Mucosa of stomach (tissue), 1 donor: ENCODE results near the gene LHFPL3.
"Not testable (repeated sequence)": the region's sequence is repeated elsewhere in the genome, so short reads cannot be mapped to it uniquely, and the experiment has no call there.

Experiments used
- H3K27me3 ChIP-seq: one replicate; pipeline ENCODE4 v1.7.0; 2013; ENCODE audit warnings: mild to moderate bottlenecking, low read length; ENCODE audit not compliant: control insufficient read depth, insufficient read depth
- H3K36me3 ChIP-seq: one replicate; pipeline ENCODE4 v1.7.0; 2013; ENCODE audit warnings: low read length; ENCODE audit not compliant: control insufficient read depth, insufficient read depth
- H3K4me1 ChIP-seq: one replicate; pipeline ENCODE4 v1.7.0; 2013; ENCODE audit warnings: mild to moderate bottlenecking, low read length; ENCODE audit not compliant: control insufficient read depth, insufficient read depth
- H3K4me3 ChIP-seq: one replicate; pipeline ENCODE4 v1.7.0; 2013; ENCODE audit warnings: low read length
- H3K9ac ChIP-seq: one replicate; pipeline ENCODE4 v1.7.0; 2013; ENCODE audit warnings: mild to moderate bottlenecking, low read length, moderate library complexity
- H3K9me3 ChIP-seq: one replicate; pipeline ENCODE4 v1.7.0; 2013; ENCODE audit warnings: mild to moderate bottlenecking, low read length, moderate library complexity; ENCODE audit not compliant: control insufficient read depth
- donor health status: Pancreatic carcinoma.

LHFPL3 gene

GRCh38 chr7:104926189-104926588, 597.8 kb downstream of the LHFPL3 start:
- not testable (repeated sequence) for H3K9me3 ChIP-seq, H3K36me3 ChIP-seq, H3K9ac ChIP-seq, H3K4me3 ChIP-seq, H3K27me3 ChIP-seq
- peaks cover 52% of the 10 kb centered on the region for H3K4me1 ChIP-seq

- no peaks in the 10 kb centered on the region for H3K9me3 ChIP-seq
- peaks cover 56% of the 10 kb centered on the region for H3K4me1 ChIP-seq
- no peak overlapping the region for H3K4me3 ChIP-seq
- no peaks in the 10 kb centered on the region for H3K36me3 ChIP-seq
- peak overlapping the region; percentile 28 for H3K9ac ChIP-seq
- no peaks in the 10 kb centered on the region for H3K27me3 ChIP-seq
Observed at GRCh38 chr7:104926601-104927041, 598.2 kb downstream of the LHFPL3 start.

DNA sequence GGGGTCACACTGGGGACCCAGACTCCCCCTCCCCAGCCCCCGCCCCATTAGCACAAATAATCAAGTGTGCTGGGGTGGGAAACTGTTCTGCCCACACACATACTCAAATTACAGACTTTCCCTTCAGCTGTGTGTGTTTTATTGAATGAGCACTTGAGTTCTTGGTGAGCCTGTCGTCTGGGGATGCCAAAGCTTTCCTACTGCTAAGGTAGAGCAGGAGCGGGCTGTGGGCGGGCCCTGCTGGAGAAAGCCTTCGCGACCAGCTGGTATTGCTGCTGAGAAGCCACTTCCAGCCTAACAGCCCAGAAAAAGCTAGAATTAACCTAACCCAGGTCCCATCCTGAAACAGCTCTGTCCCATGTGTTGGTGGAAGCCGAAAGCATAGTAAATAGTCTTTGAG, 598.7 kb downstream of the LHFPL3 start:
- H3K9me3 ChIP-seq, result no peaks in the 10 kb centered on the region
- H3K4me3 ChIP-seq, result no peak overlapping the region
- no peaks in the 10 kb centered on the region for H3K27me3 ChIP-seq
- no peaks in the 10 kb centered on the region for H3K36me3 ChIP-seq
- peak overlapping the region; percentile 28 for H3K9ac ChIP-seq
- H3K4me1 ChIP-seq, result peaks cover 57% of the 10 kb centered on the region

- H3K9ac ChIP-seq, result no peak overlapping the region
- no peaks in the 10 kb centered on the region for H3K27me3 ChIP-seq
- H3K4me3 ChIP-seq, result no peak overlapping the region
- no peaks in the 10 kb centered on the region for H3K36me3 ChIP-seq
- no peaks in the 10 kb centered on the region for H3K9me3 ChIP-seq
- H3K4me1 ChIP-seq, result peaks cover 58% of the 10 kb centered on the region
Observed at GRCh38 chr7:104928721-104929400, 600.5 kb downstream of the LHFPL3 start.

DNA sequence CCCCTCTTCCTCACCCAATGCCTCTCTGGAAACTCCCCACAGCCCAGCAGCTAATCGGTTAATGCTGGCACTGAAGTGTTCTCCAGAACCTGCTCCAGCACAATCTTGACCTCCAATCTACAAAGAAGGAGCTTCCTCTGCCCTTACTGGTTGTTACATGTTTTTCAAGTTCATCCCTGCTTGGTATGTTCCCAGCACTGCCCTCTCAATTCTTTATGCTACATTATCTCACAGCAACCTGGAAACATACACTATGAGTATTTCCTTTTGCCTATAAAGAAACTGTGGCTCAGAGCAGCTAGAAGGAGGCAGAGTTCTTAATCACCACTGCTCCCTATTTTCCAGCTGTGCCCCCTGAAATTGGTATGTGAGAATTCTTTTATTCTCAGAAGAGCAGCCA, 601.5 kb downstream of the LHFPL3 start:
- Histone ChIP-seq H3K27me3 (no peaks in the 10 kb centered on the region), H3K4me3 (no peak overlapping the region), H3K9ac (no peak overlapping the region), H3K36me3 (no peaks in the 10 kb centered on the region), H3K4me1 (peaks cover 67% of the 10 kb centered on the region), H3K9me3 (no peaks in the 10 kb centered on the region)

DNA sequence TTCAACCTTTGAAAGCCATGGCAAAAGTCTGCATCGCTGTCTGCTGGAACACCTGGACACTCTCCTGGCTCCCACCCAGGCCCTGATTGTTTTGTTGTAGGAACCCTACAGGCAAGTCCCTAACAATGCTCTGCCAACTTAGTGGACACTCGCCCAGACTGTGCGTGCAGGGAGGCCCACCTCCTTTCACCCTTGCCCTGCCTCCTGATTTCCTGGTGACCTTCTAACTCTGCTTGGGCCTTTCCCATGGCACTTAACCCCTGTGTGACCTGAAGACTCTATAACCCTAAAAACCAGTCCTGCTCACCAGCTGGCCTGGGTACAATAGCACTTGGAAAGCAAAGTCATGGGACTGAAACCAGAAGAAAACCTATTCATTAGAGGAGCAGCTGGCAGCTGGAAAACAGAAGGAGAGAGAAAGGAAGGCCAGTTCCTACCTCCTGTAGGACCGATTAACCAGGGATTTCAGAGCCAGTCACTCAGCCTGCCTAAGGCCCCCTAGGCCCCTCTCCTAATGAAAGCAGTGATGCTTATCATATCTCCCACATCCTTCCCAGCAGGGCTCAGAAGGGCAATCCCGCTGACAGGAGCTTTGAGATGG, 602.9 kb downstream of the LHFPL3 start:
- Histone ChIP-seq H3K27me3 (no peaks in the 10 kb centered on the region), H3K9me3 (no peaks in the 10 kb centered on the region), H3K4me3 (no peak overlapping the region), H3K36me3 (no peaks in the 10 kb centered on the region), H3K9ac (no peak overlapping the region), H3K4me1 (peaks cover 54% of the 10 kb centered on the region)

DNA sequence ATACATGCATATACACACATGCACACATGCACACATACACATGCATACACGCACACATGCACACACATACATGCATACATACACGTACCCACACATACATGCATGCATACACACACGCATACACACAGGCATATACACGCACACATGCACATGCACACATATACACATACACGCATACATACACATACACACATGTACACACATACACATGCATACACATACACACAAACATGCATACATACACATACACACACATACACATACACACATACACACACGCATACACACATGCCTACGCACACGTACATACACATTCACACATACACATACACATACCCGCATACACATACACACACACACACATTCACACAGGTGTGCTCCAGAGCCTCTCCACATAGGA, 604.6 kb downstream of the LHFPL3 start:
- H3K27me3 ChIP-seq, result no peaks in the 10 kb centered on the region
- no peaks in the 10 kb centered on the region for H3K9me3 ChIP-seq
- no peaks in the 10 kb centered on the region for H3K36me3 ChIP-seq
- H3K9ac ChIP-seq, result no peak overlapping the region
- peaks cover 40% of the 10 kb centered on the region for H3K4me1 ChIP-seq
- no peak overlapping the region for H3K4me3 ChIP-seq

- Histone ChIP-seq H3K4me3 (no peak overlapping the region), H3K9ac (no peak overlapping the region)
Observed at GRCh38 chr7:104933521-104933988, 605.2 kb downstream of the LHFPL3 start.

GRCh38 chr7:104934665-104935064, 606.3 kb downstream of the LHFPL3 start:
- Histone ChIP-seq H3K4me1 (peaks cover 38% of the 10 kb centered on the region), H3K9ac (no peak overlapping the region), H3K36me3 (no peaks in the 10 kb centered on the region), H3K9me3 (no peaks in the 10 kb centered on the region), H3K4me3 (no peak overlapping the region), H3K27me3 (no peaks in the 10 kb centered on the region)

More at GRCh38 chr7:104933521-104933988, 605.2 kb downstream of the LHFPL3 start:
- no peaks in the 10 kb centered on the region for H3K9me3 ChIP-seq
- no peaks in the 10 kb centered on the region for H3K36me3 ChIP-seq
- no peaks in the 10 kb centered on the region for H3K27me3 ChIP-seq
- H3K4me1 ChIP-seq, result peaks cover 38% of the 10 kb centered on the region

DNA sequence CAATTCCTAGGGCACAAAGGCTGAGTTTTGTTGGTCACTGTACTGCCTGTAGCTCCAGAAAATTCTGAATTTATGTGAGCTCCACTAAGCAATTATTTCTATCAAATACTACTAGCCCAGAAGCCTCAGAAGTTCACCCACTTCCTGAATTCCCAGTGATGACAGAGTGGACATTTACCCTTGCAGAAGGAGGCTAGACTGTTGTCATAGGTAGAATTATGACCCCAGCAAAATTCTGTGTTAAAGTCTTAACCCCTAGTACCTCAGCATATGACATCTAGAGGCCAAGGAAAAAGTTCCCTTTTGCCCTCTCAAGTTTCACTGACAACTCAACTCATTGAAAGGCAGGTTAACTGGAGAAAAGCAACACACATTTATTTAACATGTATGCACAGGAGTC, 606.9 kb downstream of the LHFPL3 start:
- H3K9ac ChIP-seq, result no peak overlapping the region
- H3K36me3 ChIP-seq, result no peaks in the 10 kb centered on the region
- H3K9me3 ChIP-seq, result no peaks in the 10 kb centered on the region
- peaks cover 34% of the 10 kb centered on the region for H3K4me1 ChIP-seq
- no peak overlapping the region for H3K4me3 ChIP-seq
- no peaks in the 10 kb centered on the region for H3K27me3 ChIP-seq

DNA sequence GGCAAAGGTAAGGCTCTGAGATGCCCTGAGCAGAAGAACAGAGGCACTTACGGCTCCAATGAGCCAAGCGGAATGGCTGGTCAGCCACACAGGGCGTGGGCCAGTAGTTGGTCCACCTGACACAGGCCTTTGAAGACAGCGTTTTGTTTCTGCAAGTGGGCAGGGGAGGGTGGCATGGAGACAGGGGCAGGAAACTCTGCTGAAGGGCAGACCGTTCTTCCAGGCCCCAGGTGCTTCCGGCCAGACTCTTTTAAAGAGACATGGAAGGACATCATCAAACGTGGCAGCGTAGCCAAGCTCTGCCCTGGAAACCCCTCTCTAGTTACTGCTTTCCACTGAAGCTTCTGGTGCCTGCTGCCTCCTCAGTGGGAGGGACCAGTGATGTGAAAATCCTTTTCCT, 608.1 kb downstream of the LHFPL3 start:
- Histone ChIP-seq H3K27me3 (no peaks in the 10 kb centered on the region), H3K4me1 (peaks cover 25% of the 10 kb centered on the region), H3K9ac (no peak overlapping the region), H3K4me3 (no peak overlapping the region), H3K36me3 (no peaks in the 10 kb centered on the region), H3K9me3 (no peaks in the 10 kb centered on the region)

DNA sequence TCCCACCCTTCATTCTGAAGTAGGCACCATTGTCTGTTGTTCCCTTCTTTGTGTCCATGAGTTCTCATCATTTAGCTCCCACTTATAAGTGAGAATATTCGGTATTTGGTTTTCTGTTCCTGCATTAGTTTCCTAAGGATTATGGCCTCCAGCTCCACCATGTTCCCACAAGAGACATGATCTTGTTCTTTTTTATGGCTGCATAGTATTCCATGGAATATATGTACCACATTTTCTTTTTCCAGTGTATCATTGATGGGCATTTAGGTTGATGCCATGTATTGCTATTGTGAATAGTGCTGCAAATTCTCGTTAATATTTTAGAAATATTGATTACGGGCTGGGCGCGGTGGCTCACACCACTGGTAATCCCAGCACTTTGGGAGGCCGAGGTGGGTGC, 609.1 kb downstream of the LHFPL3 start:
- H3K4me3 ChIP-seq, H3K36me3 ChIP-seq, H3K9ac ChIP-seq, H3K27me3 ChIP-seq, H3K9me3 ChIP-seq: not testable (repeated sequence)
- H3K4me1 ChIP-seq, result peaks cover 19% of the 10 kb centered on the region
